Endothelial cell of umbilical vein (primary cell): Measurements from ENCODE around the gene PPME1. TPM values are rescaled to one million over a fixed set of nuclear protein-coding genes. Genes with fewer than 3 reads are reported as not detected.

Experiments used
- BruUV-seq: library from RNA; stranded (reverse); fragments of 400-500 nt; replicated peaks from 2 replicates; lab custom pipeline; 2021; lab: Mats Ljungman, UMichigan
- CTCF ChIA-PET: fragments of 300-600, 350-600 bp; sonication (Branson Sonifier 250); formaldehyde crosslinking; loops from one replicate; lab custom pipeline; 2021; ENCODE audit warnings: antibody characterized with exemption, inconsistent platforms; lab: Charles Lee
- POLR2A ChIA-PET: fragments of 300-600, 350-600 bp; sonication (Branson Sonifier 250); formaldehyde crosslinking; loops from one replicate; lab custom pipeline; 2021; ENCODE audit warnings: antibody characterized with exemption, inconsistent platforms; lab: Charles Lee
- DNase-seq: peaks from one replicate; pipeline ENCODE4 v3.0.0-alpha.2; 2011; ENCODE audit warnings: low read depth, low spot score
- FAIRE-seq: peaks from 2 replicates; lab custom pipeline; 2011; peaks lifted over from hg19 to GRCh38; lab: Jason Lieb, UNC
- H2AFZ ChIP-seq: 2 replicates; pipeline ENCODE4 v1.6.0; 2012; ENCODE audit warnings: low read depth, low read length, control low read depth, inconsistent platforms
- H3K27ac ChIP-seq: 2 replicates; pipeline ENCODE4 v1.5.1; 2011; ENCODE audit warnings: low read depth, mild to moderate bottlenecking, control low read depth, low read length, moderate library complexity; ENCODE audit not compliant: insufficient read depth
- H3K27me3 ChIP-seq, 2 experiments: 2 replicates each; pipeline versions ENCODE4 v1.6.0 to v1.6.1; 2011; ENCODE audit warnings: low read length in 2 of 2, mixed read lengths in 1 of 2; ENCODE audit not compliant: control insufficient read depth in 2 of 2, insufficient read depth in 2 of 2
- H3K36me3 ChIP-seq, 2 experiments: 2 replicates in 1 of 2; 3 replicates in 1 of 2; pipeline ENCODE4 v1.5.1; 2011; ENCODE audit warnings: low read length in 2 of 2, mild to moderate bottlenecking in 1 of 2, moderate library complexity in 1 of 2; ENCODE audit not compliant: control insufficient read depth in 2 of 2, insufficient read depth in 2 of 2; ENCODE audit errors: extremely low read depth in 1 of 2
- H3K4me1 ChIP-seq: 3 replicates; pipeline ENCODE4 v1.5.1; 2011; ENCODE audit warnings: mild to moderate bottlenecking, low read length; ENCODE audit not compliant: control insufficient read depth, insufficient read depth; ENCODE audit errors: extremely low read depth
- H3K4me2 ChIP-seq: 2 replicates; pipeline ENCODE4 v1.6.1; 2011; ENCODE audit warnings: low read length, control low read depth, mixed read lengths; ENCODE audit not compliant: insufficient read depth
- H3K4me3 ChIP-seq, 3 experiments: fragments of 200-600 bp in 1 of 3; sonication (generic), shearing (Covaris generic) in 1 of 3; replicated peaks in 1 of 3; 2 replicates each; pipeline ENCODE4 v1.5.1; 2011 to 2016; ENCODE audit warnings: control low read depth in 3 of 3, low read length in 3 of 3, mild to moderate bottlenecking in 2 of 3, inconsistent platforms in 1 of 3, low read depth in 1 of 3, moderate library complexity in 1 of 3; ENCODE audit not compliant: insufficient read depth in 1 of 3
- H3K79me2 ChIP-seq: 2 replicates; pipeline ENCODE4 v1.6.0; 2012; ENCODE audit warnings: low read length, inconsistent platforms; ENCODE audit not compliant: control insufficient read depth, insufficient read depth
- H3K9ac ChIP-seq: replicated peaks from 2 replicates; pipeline ENCODE3; 2011; ENCODE audit warnings: low read length, control low read depth; ENCODE audit not compliant: insufficient read depth; ENCODE audit errors: extremely low read depth
- H3K9me1 ChIP-seq: replicated peaks from 3 replicates; pipeline ENCODE4 v1.6.0; 2011; ENCODE audit warnings: mild to moderate bottlenecking, low read length; ENCODE audit not compliant: control insufficient read depth, insufficient read depth; ENCODE audit errors: extremely low read depth
- H3K9me3 ChIP-seq: replicated peaks from 2 replicates; pipeline ENCODE4 v1.5.1; 2012; ENCODE audit warnings: low read length, inconsistent platforms; ENCODE audit not compliant: control insufficient read depth, insufficient read depth
- H4K20me1 ChIP-seq: replicated peaks from 2 replicates; pipeline ENCODE3; 2011; ENCODE audit warnings: mild to moderate bottlenecking, low read length; ENCODE audit not compliant: control insufficient read depth, insufficient read depth; ENCODE audit errors: extremely low read depth
- EZH2 ChIP-seq: IDR thresholded peaks from 2 replicates; pipeline ENCODE4 v1.6.1; 2012; ENCODE audit warnings: borderline replicate concordance, low read depth, mild to moderate bottlenecking, moderate library complexity, low read length, inconsistent platforms; ENCODE audit not compliant: severe bottlenecking
- FOS ChIP-seq: IDR thresholded peaks from 2 replicates; pipeline ENCODE4 v1.6.1; 2011; ENCODE audit warnings: mild to moderate bottlenecking, low read length, moderate library complexity, borderline replicate concordance; ENCODE audit not compliant: insufficient read depth
- GATA2 ChIP-seq: IDR thresholded peaks from 2 replicates; pipeline ENCODE4 v1.7.0; 2011; ENCODE audit warnings: low read depth, mild to moderate bottlenecking, moderate library complexity, mixed read lengths, low read length; ENCODE audit not compliant: insufficient read length, insufficient read depth
- JUN ChIP-seq: IDR thresholded peaks from 2 replicates; pipeline ENCODE4 v1.6.1; 2011; ENCODE audit warnings: borderline replicate concordance, low read depth; ENCODE audit not compliant: insufficient read length, insufficient read depth
- MYC ChIP-seq: IDR thresholded peaks from one replicate; pipeline ENCODE4 v1.6.1; 2011; ENCODE audit warnings: mild to moderate bottlenecking, low read depth, low read length
- POLR2A ChIP-seq: IDR thresholded peaks from 2 replicates; pipeline ENCODE4 v1.6.1; 2012; ENCODE audit warnings: low read depth, mild to moderate bottlenecking, control low read depth, low read length
- POLR2AphosphoS5 ChIP-seq: IDR thresholded peaks from 2 replicates; pipeline ENCODE4 v1.6.1; 2012; ENCODE audit warnings: low read depth, mild to moderate bottlenecking, control low read depth, low read length, moderate library complexity; ENCODE audit not compliant: insufficient read depth
- dilution Hi-C: fragments of 300-500 bp; cut with MboI; formaldehyde crosslinking; loops from one replicate; pipeline ENCODE4 v1.15.0; 2019; ENCODE audit warnings: low sequenced_read_pairs; ENCODE audit not compliant: extremely low pct_ligation_motif_present
- intact Hi-C: fragments of 100-400 bp; cut with micrococcal nuclease; formaldehyde crosslinking; loops from one replicate; pipeline ENCODE4 v1.10.0; 2022
- polyA plus RNA-seq, 4 experiments: library from polyadenylated mRNA; depleted of rRNA in 3 of 4; stranded (reverse) in 3 of 4; unstranded in 1 of 4; fragments of >200 nt; gene quantifications; 2 replicates each; pipeline versions ENCODE4 v1.2.1 to v1.2.3, GENCODE V29; 2011 to 2012; ENCODE audit warnings: missing spikeins in 1 of 4
- total RNA-seq: library from RNA; stranded (reverse); gene quantifications from 2 replicates; pipeline ENCODE4 v1.2.3, GENCODE V29; 2021
- TF ChIP-seq, protein P1 (sequence below), 2 donors: IDR thresholded peaks; 1 replicate in 1 of 2; 2 replicates in 1 of 2; pipeline ENCODE4 v1.5.1; 2011; ENCODE audit warnings: low read length in 2 of 2, mild to moderate bottlenecking in 2 of 2, moderate library complexity in 2 of 2, control low read depth in 1 of 2, inconsistent platforms in 1 of 2, low read depth in 1 of 2; ENCODE audit not compliant: insufficient read depth in 1 of 2; ENCODE audit errors: extremely low read depth in 1 of 2
- TF ChIP-seq, protein P2 (sequence below): IDR thresholded peaks from 2 replicates; pipeline ENCODE4 v1.6.1; 2011; ENCODE audit not compliant: insufficient read depth, insufficient read length

Gene PPME1
- total and polyA plus RNA-seq, 2 donors (not counting 3 experiments of a cell fraction or from before 2014, with no cell fraction given) = 37.2 to 49.9 TPM

DNA sequence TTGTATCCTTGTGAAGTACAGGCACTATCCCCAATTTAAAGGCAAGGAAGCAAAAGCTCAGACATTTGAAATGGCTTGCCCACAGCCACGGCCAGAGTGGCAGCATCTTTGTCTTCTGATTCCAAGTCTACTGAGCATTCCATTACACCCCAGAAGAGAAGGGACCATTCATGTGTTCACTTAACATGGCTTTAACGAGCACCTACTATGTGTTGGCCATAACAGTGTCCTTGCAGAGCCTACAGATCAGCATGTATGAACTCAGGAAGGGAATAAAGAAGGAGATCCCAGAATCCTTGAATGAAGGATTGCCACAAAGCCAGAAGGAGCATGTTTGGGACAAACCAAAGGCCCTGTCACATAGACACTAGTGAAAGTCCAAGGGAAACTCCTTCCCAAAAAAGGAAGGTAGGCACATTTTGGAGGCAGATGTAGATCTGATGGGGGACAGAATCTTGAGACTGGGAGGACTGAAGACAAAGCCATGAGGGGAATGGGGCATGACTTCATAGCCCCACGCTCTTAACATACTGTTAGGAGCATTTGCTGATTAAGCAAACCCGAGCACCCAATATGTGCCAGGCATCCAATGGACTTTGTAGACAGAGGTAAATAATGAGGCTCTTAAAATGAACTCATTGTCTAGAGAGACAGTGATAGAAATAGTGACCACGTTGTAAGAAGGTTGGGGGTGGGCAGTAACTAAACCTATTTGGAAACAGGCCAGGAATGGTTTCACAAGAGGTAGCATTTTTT is 85.5 kb downstream of the PPME1 start:
- no peaks in the 10 kb centered on the region for H3K79me2 ChIP-seq
- no peak overlapping the region for H3K27ac ChIP-seq
- H3K27me3 ChIP-seq = no peaks in the 10 kb centered on the region
- peak; percentile 26 for FAIRE-seq
- dilution Hi-C loops = no loop called here
- no peak for DNase-seq
- no peaks in the 10 kb centered on the region for H4K20me1 ChIP-seq
- CTCF ChIA-PET = interaction anchor here (0.6 to 13.4 kb wide), 39 partner anchors 8 to 483 kb away, joined by 3 to 440 read pairs (median 8); partner anchors contain the start of genes C2CD3, PGM2L1 and PPME1
- no peak overlapping the region for H3K4me3 ChIP-seq
- no peak overlapping the region for H3K9ac ChIP-seq
- no peaks in the 10 kb centered on the region for H3K9me3 ChIP-seq
- H3K36me3 ChIP-seq = peaks cover 0 to 6% of the 10 kb centered on the region in 2 experiments
- no peaks in the 10 kb centered on the region for H3K4me1 ChIP-seq
- H2AFZ ChIP-seq = no peak overlapping the region
- no peak overlapping the region for H3K4me2 ChIP-seq
- no TSS peak for BruUV-seq
- H3K9me1 ChIP-seq = no peaks in the 10 kb centered on the region
- intact Hi-C loops = loop anchor here (1.0 kb wide), 5 partner anchors 65 to 314 kb away; no protein-coding TSS in a partner anchor
- TF ChIP-seq GATA2 (no peak), FOS (no peak), EZH2 (no peak), POLR2A (no peak), JUN (no peak), MYC (no peak), POLR2AphosphoS5 (no peak)
- TF ChIP-seq, protein P1, sequence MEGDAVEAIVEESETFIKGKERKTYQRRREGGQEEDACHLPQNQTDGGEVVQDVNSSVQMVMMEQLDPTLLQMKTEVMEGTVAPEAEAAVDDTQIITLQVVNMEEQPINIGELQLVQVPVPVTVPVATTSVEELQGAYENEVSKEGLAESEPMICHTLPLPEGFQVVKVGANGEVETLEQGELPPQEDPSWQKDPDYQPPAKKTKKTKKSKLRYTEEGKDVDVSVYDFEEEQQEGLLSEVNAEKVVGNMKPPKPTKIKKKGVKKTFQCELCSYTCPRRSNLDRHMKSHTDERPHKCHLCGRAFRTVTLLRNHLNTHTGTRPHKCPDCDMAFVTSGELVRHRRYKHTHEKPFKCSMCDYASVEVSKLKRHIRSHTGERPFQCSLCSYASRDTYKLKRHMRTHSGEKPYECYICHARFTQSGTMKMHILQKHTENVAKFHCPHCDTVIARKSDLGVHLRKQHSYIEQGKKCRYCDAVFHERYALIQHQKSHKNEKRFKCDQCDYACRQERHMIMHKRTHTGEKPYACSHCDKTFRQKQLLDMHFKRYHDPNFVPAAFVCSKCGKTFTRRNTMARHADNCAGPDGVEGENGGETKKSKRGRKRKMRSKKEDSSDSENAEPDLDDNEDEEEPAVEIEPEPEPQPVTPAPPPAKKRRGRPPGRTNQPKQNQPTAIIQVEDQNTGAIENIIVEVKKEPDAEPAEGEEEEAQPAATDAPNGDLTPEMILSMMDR (IDR thresholded peaks at IDR 0.05; ENCODE audit: extremely low read depth in 1 of 2, insufficient read depth in 1 of 2, low read depth in 1 of 2, low read length in 2 of 2) = no peak
- TF ChIP-seq, protein P2, sequence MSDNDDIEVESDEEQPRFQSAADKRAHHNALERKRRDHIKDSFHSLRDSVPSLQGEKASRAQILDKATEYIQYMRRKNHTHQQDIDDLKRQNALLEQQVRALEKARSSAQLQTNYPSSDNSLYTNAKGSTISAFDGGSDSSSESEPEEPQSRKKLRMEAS = no peak
- POLR2A ChIA-PET = no interaction called here
